Erythroblast (primary cell): ENCODE measurements around the gene ABCC2.

Experiments used
- GATA1 ChIP-seq: IDR thresholded peaks from 2 replicates; pipeline ENCODE4 v1.6.1; 2011; ENCODE audit warnings: low read depth, mild to moderate bottlenecking, control low read depth, low read length, moderate library complexity
- POLR2A ChIP-seq: IDR thresholded peaks from 2 replicates; pipeline ENCODE4 v1.6.1; 2011; ENCODE audit warnings: mild to moderate bottlenecking, low read length

DNA sequence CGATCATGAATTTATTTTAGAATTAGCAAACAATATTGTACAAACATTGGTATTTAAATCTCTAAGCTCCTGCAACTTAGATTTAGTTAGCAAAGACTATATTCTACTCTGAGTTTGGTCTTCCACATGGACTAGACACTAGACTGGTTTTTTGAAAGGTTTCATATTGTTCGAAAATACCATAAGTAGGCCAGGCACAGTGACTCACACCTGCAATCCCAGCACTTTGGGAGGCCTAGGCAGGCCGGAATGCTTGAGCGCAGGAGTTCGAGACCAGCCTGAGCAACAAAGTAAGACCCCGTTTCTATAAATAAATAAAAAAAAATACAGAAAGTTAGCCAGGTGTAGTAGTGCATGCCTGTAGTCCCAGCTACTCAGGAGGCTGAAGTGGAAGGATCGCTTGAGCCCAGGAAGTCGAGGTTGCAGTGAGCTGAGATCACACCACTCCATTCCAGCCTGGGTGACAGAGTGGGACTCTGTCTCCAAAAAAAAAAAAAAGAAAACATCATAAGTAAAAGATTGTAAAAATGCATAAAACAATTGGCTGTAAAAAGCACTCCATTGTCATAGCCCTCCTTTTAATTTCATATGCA is 73.1 kb downstream of the ABCC2 start:
- TF ChIP-seq POLR2A (no peak), GATA1 (no peak)
